Esophagus muscularis mucosa (tissue), 4 donors: ENCODE data around the gene CACNB4. TPM values are rescaled to one million over a fixed set of nuclear protein-coding genes. Genes with fewer than 3 reads are reported as not detected.

Experiments
- DNase-seq: peaks from one replicate; pipeline ENCODE4 v3.0.0-alpha.2; 2017; ENCODE audit errors: extremely low spot score
- H3K27ac ChIP-seq, 4 donors: fragments of 200-600 bp; sonication (generic); replicated peaks in 1 of 4; 1 replicate in 3 of 4; 2 replicates in 1 of 4; pipeline ENCODE4 v1.5.1; 2016 to 2019; ENCODE audit warnings: mild to moderate bottlenecking in 1 of 4
- H3K27me3 ChIP-seq, 4 donors: fragments of 200-600 bp; sonication (generic); one replicate each; pipeline versions ENCODE4 v1.5.1 to v1.6.0; 2016 to 2019
- H3K36me3 ChIP-seq, 4 donors: fragments of 200-600 bp; sonication (generic); one replicate each; pipeline ENCODE4 v1.5.1; 2016 to 2019
- H3K4me1 ChIP-seq, 4 donors: fragments of 200-600 bp; sonication (generic); one replicate each; pipeline ENCODE4 v1.5.1; 2016 to 2019
- H3K4me3 ChIP-seq, 4 donors: fragments of 200-600 bp; sonication (generic); 1 replicate in 2 of 4; 2 replicates in 2 of 4; pipeline ENCODE4 v1.5.1; 2016 to 2019; ENCODE audit warnings: mild to moderate bottlenecking in 4 of 4, moderate library complexity in 1 of 4
- H3K9me3 ChIP-seq, 4 donors: fragments of 200-600 bp; sonication (generic); 1 replicate in 3 of 4; 2 replicates in 1 of 4; pipeline ENCODE4 v1.5.1; 2016 to 2019
- EP300 ChIP-seq: sonication (generic); formaldehyde crosslinking; IDR thresholded peaks from one replicate; pipeline ENCODE4 v1.6.1; 2017; ENCODE audit warnings: antibody characterized with exemption
- POLR2A ChIP-seq: fragments of 450-650 bp; IDR thresholded peaks from one replicate; pipeline ENCODE4 v1.6.1; 2017; ENCODE audit warnings: antibody characterized with exemption, moderate library complexity, mild to moderate bottlenecking, low read depth
- POLR2AphosphoS5 ChIP-seq, 2 donors: sonication (generic); formaldehyde crosslinking; IDR thresholded peaks; one replicate each; pipeline ENCODE4 v1.6.1; 2017; ENCODE audit warnings: antibody characterized with exemption in 2 of 2
- WGBS: methylation state at CpG from one replicate; pipeline ENCODE4 v1.1.5; 2018; 5-methylcytosine and 5-hydroxymethylcytosine counted together
- intact Hi-C: fragments of 100-400 bp; cut with DNase I; formaldehyde crosslinking; loops from one replicate; pipeline ENCODE4 v1.15.1; 2023
- total RNA-seq, 4 donors: library from RNA; depleted of rRNA; stranded (reverse); fragments of >200 nt; gene quantifications; one replicate each; pipeline versions ENCODE4 v1.1.0 to v1.2.1, GENCODE V29; 2016
- TF ChIP-seq, protein P1 (sequence below), 3 experiments: fragments of 200-600 bp in 2 of 3; fragments of 450-650 bp in 1 of 3; sonication (generic) in 2 of 3; IDR thresholded peaks; one replicate each; pipeline ENCODE4 v1.5.1; 2017 to 2019; ENCODE audit warnings: antibody characterized with exemption in 3 of 3, mild to moderate bottlenecking in 2 of 3, moderate library complexity in 1 of 3

The CACNB4 gene
- total RNA-seq, 4 donors from 2014 or later, result 1.7 to 3.5 (median 2.3) TPM

DNA sequence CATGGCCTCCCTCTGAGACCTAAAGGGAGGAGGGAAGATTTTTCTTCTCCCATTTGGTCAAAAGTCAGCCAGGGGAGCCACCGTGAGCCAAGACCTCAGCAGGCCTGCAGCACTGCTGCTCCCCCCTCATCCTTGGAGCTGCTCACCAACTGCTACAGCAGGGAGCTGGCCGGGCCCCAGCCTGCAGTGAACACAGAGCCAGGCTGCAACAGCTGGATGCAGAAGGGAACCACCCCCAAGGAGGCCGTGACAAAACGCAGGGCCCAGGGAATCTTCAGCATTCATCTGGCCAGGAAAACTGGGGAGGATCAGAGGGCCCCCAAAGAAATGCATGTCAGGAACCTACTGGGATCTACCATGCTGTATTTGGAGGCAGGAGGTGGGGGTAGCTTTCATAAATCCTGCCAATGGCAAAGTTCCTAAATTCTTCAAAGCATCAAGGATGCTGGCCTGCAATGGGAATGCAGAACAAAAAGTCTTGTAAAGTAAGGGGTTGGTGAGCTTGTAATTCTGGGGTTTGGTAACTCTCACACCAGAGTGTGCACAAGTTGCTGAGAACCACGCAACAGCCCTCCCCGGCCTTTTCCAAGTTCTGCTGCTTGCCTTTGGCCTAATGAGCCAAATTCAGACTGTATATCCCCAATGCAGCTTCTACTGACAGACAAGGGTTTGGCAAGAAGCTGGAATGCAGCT lies 61.0 kb downstream of the CACNB4 start:
- Histone ChIP-seq H3K9me3 (no peaks in the 10 kb centered on the region), H3K27me3 (no peaks in the 10 kb centered on the region), H3K4me1 (peaks cover 14 to 46% (median 19%) of the 10 kb centered on the region in 4 donors), H3K36me3 (no peaks in the 10 kb centered on the region), H3K27ac (peak overlapping the region; percentile 1 to 32 (median 26)), H3K4me3 (no peak overlapping the region)
- WGBS, result no CpG with 5 or more reads among the region's 6 CpGs
- DNase-seq, result no peak
- intact Hi-C loops, result loop anchor here (5.0 to 10.0 kb wide), 4 partner anchors 59 to 597 kb away; partner anchors contain the start of gene CACNB4
- TF ChIP-seq, protein P1, sequence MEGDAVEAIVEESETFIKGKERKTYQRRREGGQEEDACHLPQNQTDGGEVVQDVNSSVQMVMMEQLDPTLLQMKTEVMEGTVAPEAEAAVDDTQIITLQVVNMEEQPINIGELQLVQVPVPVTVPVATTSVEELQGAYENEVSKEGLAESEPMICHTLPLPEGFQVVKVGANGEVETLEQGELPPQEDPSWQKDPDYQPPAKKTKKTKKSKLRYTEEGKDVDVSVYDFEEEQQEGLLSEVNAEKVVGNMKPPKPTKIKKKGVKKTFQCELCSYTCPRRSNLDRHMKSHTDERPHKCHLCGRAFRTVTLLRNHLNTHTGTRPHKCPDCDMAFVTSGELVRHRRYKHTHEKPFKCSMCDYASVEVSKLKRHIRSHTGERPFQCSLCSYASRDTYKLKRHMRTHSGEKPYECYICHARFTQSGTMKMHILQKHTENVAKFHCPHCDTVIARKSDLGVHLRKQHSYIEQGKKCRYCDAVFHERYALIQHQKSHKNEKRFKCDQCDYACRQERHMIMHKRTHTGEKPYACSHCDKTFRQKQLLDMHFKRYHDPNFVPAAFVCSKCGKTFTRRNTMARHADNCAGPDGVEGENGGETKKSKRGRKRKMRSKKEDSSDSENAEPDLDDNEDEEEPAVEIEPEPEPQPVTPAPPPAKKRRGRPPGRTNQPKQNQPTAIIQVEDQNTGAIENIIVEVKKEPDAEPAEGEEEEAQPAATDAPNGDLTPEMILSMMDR (IDR thresholded peaks at IDR 0.05), result no peak
- TF ChIP-seq POLR2A, result no peak
- TF ChIP-seq EP300, result no peak
- no peak for TF ChIP-seq POLR2AphosphoS5 (IDR thresholded peaks at IDR 0.05)

DNA sequence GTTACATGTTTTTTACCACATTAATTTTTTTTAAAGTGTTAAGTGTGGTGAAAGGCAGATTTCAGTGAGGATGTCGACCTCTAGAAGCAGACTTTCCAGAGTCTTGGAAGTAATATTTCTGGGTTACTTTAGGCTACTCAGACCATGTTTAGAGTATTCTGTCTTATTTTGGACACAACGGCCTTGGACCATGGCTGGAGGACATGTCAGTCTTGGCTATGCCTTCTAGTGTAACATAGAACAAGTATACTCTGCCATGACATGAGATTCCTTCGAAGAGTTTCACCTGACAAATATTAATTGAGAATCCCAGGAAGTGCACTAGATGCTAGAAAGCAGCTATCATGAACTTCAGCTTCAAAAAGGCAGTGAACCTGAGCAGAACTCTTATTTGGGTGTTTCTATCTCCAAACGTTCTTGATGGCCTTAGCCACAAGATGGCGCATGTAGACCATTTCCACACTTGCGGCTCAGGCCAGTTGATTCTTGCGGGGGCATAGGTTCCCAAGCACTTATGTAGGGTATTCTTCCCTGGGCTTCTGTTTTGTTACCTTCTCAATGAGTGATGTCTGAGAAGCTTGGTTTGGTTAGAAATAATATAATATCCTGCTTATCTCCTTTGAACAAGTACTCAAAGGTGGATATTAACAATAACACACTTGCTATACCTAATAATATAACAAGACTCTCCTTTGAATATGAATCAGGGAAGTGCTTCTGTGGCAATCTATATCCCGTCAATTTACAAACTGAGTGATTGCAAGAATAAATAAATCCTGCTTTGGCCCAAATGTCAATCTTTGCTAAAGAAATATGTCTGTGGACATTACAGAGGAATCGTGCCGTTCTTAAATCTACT lies 62.0 kb downstream of the CACNB4 start:
- no peak for TF ChIP-seq POLR2AphosphoS5 (IDR thresholded peaks at IDR 0.05)
- no peak for TF ChIP-seq EP300
- TF ChIP-seq, protein P1 (IDR thresholded peaks at IDR 0.05), result peak; percentile 69 to 74 (median 72)
- Histone ChIP-seq H3K9me3 (no peaks in the 10 kb centered on the region), H3K27me3 (no peaks in the 10 kb centered on the region), H3K4me1 (peaks cover 14 to 42% (median 19%) of the 10 kb centered on the region in 4 donors), H3K36me3 (no peaks in the 10 kb centered on the region), H3K4me3 (no peak overlapping the region), H3K27ac (peak overlapping the region in 1 of 4 donors; percentile 26)
- intact Hi-C loops, result loop anchor here (5.0 to 10.0 kb wide), 4 partner anchors 60 to 598 kb away; partner anchors contain the start of gene CACNB4
- no peak for DNase-seq
- 33% methylated on average over 10 of the region's 10 CpGs for WGBS

DNA sequence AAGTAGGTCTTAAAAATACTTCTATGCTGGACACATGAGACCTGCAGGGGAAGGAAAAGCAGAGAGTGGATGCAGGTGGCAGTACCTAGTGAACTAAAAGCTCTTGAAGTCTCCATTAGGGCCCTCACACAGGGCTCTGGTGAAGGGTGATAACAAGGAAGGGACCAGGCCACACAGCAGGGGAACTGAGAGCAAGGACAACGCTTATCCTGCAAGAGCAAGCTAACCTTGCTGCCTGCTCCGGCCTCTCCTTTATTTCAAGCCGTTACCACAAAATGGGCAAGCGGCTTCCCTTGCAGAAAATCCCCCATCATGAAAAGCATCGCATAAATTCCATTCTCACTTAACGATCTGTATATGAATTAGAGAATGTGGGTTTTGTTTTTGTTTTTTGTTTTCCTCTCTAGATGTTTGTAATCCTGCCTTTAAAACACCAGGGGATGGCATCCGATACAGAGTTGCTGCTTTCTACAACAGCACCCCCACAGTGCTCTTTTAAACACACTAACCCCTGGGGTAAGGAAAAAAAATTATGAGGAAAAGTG lies 64.5 kb downstream of the CACNB4 start:
- Histone ChIP-seq H3K27ac (no peak overlapping the region), H3K36me3 (no peaks in the 10 kb centered on the region), H3K27me3 (no peaks in the 10 kb centered on the region), H3K4me1 (peaks cover 14 to 27% (median 19%) of the 10 kb centered on the region in 4 donors), H3K9me3 (no peaks in the 10 kb centered on the region), H3K4me3 (no peak overlapping the region)
- TF ChIP-seq POLR2AphosphoS5 (IDR thresholded peaks at IDR 0.05) (no peak), EP300 (no peak), POLR2A (no peak)
- TF ChIP-seq, protein P1 (IDR thresholded peaks at IDR 0.05), result no peak
- no peak for DNase-seq
- WGBS, result 83% methylated on average over 6 of the region's 7 CpGs
- intact Hi-C loops, result loop anchor here (10.0 kb wide), 1 partner anchor 600 kb away; no protein-coding TSS in a partner anchor

DNA sequence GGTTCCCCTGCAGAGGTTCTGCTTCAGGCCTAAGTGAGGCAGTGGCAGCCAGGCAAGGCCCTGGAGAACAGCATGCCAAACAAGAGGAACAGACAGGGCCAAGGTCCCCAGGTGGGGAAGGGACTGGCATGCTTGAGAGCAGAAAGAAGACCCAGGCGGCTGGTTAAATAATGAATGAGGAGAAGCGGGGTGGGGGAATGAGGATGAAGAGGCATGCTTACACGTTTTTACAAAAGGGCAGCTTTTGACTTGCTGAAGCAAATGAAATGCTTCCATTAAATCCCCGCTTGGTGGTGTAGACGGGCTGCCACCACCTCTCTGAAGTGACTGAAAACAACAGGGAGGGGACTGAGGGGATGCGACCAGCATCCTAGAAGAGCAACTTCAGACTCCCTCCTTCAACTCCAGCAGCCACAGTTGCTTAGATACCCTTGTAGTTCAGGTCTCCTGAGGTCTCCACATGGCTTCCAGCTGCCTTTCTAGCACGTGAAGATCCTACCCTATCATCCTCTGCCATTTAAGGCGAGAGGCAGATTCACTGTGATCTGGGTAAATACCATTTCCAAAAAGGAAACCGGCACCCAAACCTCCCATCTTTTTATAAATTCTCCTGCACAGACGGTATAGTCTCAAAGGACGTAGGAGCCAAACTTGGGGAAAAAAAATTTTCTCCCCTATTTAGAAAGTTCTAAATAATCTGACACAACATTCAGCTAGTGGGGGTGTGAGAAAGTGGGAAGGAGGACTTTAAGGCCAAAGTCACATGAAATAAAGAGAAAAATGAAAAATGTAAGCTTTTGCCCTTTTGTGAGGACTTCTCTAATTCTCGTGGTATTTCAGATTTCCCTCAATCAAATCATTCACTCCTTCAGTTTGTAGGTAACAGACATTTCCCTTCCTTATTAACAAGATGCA lies 65.6 kb downstream of the CACNB4 start:
- TF ChIP-seq POLR2A (no peak), EP300 (no peak), POLR2AphosphoS5 (IDR thresholded peaks at IDR 0.05) (no peak)
- TF ChIP-seq, protein P1 (IDR thresholded peaks at IDR 0.05), result no peak
- DNase-seq, result no peak
- Histone ChIP-seq H3K27me3 (no peaks in the 10 kb centered on the region), H3K4me1 (peaks cover 5 to 17% (median 13%) of the 10 kb centered on the region in 4 donors), H3K9me3 (no peaks in the 10 kb centered on the region), H3K27ac (no peak overlapping the region), H3K36me3 (no peaks in the 10 kb centered on the region), H3K4me3 (no peak overlapping the region)
- 78% methylated on average over 12 of the region's 12 CpGs for WGBS
- intact Hi-C loops, result loop anchor here (10.0 kb wide), 1 partner anchor 602 kb away; no protein-coding TSS in a partner anchor
